Esophagus (tissue), 2 donors: ENCODE data around the gene TIMM17A. TPM values are rescaled to one million over a fixed set of nuclear protein-coding genes. Genes with fewer than 3 reads are reported as not detected.
A peak's percentile ranks its signal among the peaks of the same experiment; 100 is the strongest.
"Not testable (repeated sequence)": the region's sequence is repeated elsewhere in the genome, so short reads cannot be mapped to it uniquely, and the experiment has no call there.

Experiments
- H3K27ac ChIP-seq, 2 donors: one replicate each; pipeline ENCODE4 v1.5.1; 2013; ENCODE audit warnings: low read depth in 2 of 2, mild to moderate bottlenecking in 2 of 2, inconsistent platforms in 1 of 2, low read length in 1 of 2, moderate library complexity in 1 of 2
- H3K27me3 ChIP-seq, 2 donors: one replicate each; pipeline ENCODE4 v1.6.1; 2013; ENCODE audit warnings: low read length in 2 of 2, control low read depth in 1 of 2, mild to moderate bottlenecking in 1 of 2; ENCODE audit not compliant: insufficient read depth in 2 of 2, control insufficient read depth in 1 of 2
- H3K36me3 ChIP-seq, 2 donors: one replicate each; pipeline ENCODE4 v1.6.1; 2013; ENCODE audit warnings: low read length in 1 of 2; ENCODE audit not compliant: control insufficient read depth in 2 of 2, insufficient read depth in 2 of 2
- H3K4me1 ChIP-seq, 2 donors: one replicate each; pipeline ENCODE4 v1.6.1; 2013; ENCODE audit warnings: low read length in 1 of 2; ENCODE audit not compliant: control insufficient read depth in 2 of 2, insufficient read depth in 2 of 2
- H3K4me3 ChIP-seq, 2 donors: one replicate each; pipeline ENCODE4 v1.5.1; 2013; ENCODE audit warnings: low read length in 2 of 2, mild to moderate bottlenecking in 2 of 2, low read depth in 1 of 2, moderate library complexity in 1 of 2
- H3K9me3 ChIP-seq, 2 donors: one replicate each; pipeline ENCODE4 v1.6.1; 2013; ENCODE audit warnings: mild to moderate bottlenecking in 2 of 2, low read depth in 1 of 2, low read length in 1 of 2, moderate library complexity in 1 of 2; ENCODE audit not compliant: control insufficient read depth in 2 of 2, insufficient read depth in 1 of 2
- WGBS, 2 donors: extraction: QIAGEN DNeasy Blood & Tissue Kit; methylation state at CpG; one replicate each; pipeline ENCODE4 v1.1.7; 2013; 5-methylcytosine and 5-hydroxymethylcytosine counted together
- polyA plus RNA-seq, 2 donors: library from polyadenylated mRNA; stranded (reverse); fragments of 200-250 nt; gene quantifications; one replicate each; pipeline ENCODE4 v1.2.3, GENCODE V29; 2013
- donor health status: healthy with polysubstance abuse.
- donor health status: Bipolar disorder and iron deficiency.

TIMM17A gene
- polyA plus RNA-seq, 2 donors: 21.7 to 37.4 TPM

DNA sequence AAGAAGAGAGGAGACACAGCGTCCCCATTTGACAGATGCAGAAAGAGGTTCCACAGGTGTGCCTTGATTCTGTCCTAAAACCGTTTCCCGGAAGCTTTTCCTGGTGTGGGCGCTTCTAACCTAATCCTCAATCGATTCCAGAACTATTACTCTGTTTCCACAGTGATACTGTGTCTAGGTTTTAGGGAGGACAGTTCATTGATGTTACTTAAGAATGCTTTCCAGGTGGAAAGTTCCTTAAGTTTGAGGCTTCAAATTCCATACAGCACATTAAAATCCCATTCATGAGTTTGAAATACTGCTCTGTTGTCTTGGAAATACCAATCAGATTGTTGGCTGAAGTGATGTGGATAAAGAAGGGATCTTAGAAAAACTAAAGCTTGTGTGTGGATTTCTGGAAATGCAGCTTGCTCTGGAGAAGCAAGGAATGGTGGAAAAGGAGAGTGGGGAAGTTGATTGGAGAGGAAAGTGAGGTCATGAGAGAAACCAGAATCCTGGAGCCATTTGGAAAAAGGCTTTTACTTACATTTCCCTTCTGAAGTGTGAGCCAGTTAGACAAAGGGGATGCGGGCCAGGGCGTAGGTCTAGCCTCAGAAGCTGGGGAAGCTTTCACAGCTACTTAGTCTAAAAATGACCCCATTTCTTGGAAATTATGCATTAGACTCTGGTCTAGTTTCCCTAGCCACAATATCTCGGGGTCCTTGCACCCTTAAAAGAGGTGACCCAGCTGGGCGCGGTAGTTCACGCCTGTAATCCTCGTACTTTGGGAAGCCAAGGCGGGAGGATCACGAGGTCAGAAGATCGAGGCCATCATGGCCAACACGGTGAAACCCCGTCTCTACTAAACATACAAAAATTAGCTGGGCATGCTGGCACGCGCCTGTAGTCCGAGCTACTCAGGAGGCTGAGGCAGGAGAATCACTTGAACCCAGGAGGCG lies 61.8 kb downstream of the TIMM17A start:
- peaks cover 4 to 16% of the 10 kb centered on the region in 2 donors for H3K4me1 ChIP-seq
- WGBS, 2 donors: 69 to 79% methylated on average over 21 of the region's 21 CpGs
- H3K36me3 ChIP-seq: peaks cover 8 to 31% of the 10 kb centered on the region in 2 donors
- no peaks in the 10 kb centered on the region for H3K27me3 ChIP-seq
- H3K4me3 ChIP-seq: no peak overlapping the region
- H3K27ac ChIP-seq: peak overlapping the region; percentile 72 to 96
- H3K9me3 ChIP-seq: no peaks in the 10 kb centered on the region

DNA sequence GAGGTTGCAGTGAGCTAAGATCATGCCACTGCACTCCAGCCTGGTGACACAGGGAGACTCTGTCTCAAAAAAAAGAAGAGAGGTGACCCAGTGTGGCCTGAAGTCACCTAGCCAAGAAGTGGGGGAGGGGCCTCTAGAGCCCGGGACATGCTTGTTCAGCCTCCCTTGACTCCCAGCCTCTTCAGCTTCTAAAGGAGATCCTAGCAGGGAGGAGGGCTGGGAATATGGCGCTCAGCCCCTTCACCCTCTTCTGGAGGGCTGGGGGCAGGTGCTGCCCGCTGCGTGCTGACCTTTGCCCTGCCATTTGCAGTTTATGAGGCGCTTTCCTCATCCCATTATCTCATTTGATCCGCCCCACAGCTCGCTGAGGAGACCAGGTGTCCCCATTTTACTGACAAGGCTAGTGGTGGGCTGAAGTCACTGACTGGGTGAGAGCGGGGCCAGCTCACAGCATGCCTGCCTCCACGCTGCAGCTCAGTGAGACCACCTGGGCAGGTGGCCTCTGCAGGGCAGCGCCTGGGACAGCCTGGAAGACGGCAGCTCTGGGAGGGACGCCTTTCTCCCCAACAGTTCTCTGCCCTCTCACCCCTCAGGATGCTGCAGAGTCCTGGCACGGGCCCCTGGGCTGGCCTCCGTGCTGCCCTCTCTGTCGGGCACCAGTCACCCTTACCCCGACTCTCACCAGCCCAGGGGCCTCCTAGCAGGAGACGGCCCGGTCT lies 62.6 kb downstream of the TIMM17A start:
- Histone ChIP-seq H3K4me1 (peaks cover 4 to 16% of the 10 kb centered on the region in 2 donors), H3K36me3 (peaks cover 8 to 23% of the 10 kb centered on the region in 2 donors), H3K27me3 (no peaks in the 10 kb centered on the region), H3K9me3 (no peaks in the 10 kb centered on the region), H3K4me3 (peak overlapping the region in 1 of 2 donors; percentile 8), H3K27ac (peak overlapping the region; percentile 93 to 96)
- 57 to 62% methylated on average over 18 of the region's 18 CpGs for WGBS, 2 donors

DNA sequence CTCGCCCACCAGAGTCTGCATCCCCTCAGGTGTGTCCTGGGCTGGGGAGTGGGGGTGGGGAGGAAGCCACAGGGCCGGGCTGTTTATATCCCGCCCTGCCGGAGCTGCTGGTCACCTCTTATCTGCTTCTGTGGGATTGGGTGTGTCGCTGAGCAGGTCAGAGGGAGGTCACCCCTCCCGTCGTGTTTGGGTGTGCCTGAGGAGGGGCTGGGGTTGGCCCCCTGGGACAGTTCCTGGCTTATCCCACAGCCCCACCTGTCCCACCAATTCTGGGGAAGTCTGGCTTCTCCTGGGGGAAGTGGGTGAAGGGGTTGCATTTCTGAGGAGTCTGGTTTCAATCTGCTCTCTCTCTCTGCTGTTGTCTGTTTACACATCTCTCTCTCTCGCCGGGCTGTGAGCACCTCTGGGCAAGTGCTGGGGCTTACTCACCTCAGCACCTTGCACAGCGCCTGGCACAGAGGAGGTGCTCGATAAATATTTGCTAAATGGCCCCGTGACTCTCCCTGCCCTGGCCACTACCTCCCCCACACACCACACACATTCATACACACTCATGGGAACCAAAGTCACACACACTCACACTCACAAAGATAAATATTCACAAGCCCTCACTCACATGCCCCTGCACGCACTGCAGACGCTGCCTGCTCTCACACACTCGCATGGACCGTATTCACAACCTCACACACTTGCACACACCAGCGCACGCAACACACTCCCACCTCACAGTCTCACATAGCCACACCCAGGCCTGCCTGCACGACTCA lies 63.3 kb downstream of the TIMM17A start:
- Histone ChIP-seq H3K4me1 (peaks cover 4 to 16% of the 10 kb centered on the region in 2 donors), H3K36me3 (peaks cover 8 to 16% of the 10 kb centered on the region in 2 donors), H3K27ac (peak overlapping the region; percentile 93 to 96), H3K4me3 (peak overlapping the region in 1 of 2 donors; percentile 8), H3K9me3 (no peaks in the 10 kb centered on the region), H3K27me3 (no peaks in the 10 kb centered on the region)
- 35 to 37% methylated on average over 19 of the region's 19 CpGs for WGBS, 2 donors

DNA sequence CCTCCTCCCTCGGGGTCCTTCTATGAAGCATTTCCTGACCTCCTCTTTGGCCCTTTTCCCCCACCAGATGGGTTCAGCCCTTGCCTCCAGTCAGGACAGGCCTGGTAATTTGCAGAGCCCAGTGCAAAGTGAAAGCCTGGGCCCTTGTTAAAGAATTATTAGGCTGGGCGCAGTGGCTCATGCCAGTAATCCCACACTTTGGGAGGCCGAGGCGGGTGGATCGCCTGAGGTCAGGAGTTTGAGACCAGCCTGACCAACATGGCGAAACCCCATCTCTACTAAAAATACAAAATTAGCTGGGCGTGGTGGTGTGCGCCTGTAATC lies 63.9 kb downstream of the TIMM17A start:
- not testable (repeated sequence) for H3K9me3 ChIP-seq, H3K4me3 ChIP-seq, H3K27me3 ChIP-seq
- H3K4me1 ChIP-seq: peaks cover 4 to 16% of the 10 kb centered on the region in 2 donors
- peak overlapping the region; percentile 93 to 96 for H3K27ac ChIP-seq
- peaks cover 8 to 10% of the 10 kb centered on the region in 2 donors for H3K36me3 ChIP-seq
- WGBS, 2 donors: 53 to 55% methylated on average over 8 of the region's 8 CpGs

Other genes with a start within 250 kb of the TIMM17A start
- gene IPO9, start 126.3 kb upstream of the TIMM17A start, polyA plus RNA-seq: 10 to 100 TPM; 11.2 to 11.5 TPM
- gene SHISA4, start 66.6 kb upstream of the TIMM17A start, polyA plus RNA-seq: 1 to 10 TPM; 2.3 to 3.7 TPM
- 10 to 100 TPM; 30.2 to 60.4 TPM for gene LMOD1, start 9.0 kb upstream of the TIMM17A start, polyA plus RNA-seq
- gene RNPEP, start 27.1 kb downstream of the TIMM17A start, polyA plus RNA-seq: 10 to 100 TPM; 45.3 to 52.3 TPM
- 100 to 1,000 TPM; 440 to 749 TPM for gene ELF3, start 55.1 kb downstream of the TIMM17A start, polyA plus RNA-seq
- gene GPR37L1, start 167.4 kb downstream of the TIMM17A start, polyA plus RNA-seq: under 1 TPM; 0.05 to 0.10 TPM
- gene ARL8A, start 189.2 kb downstream of the TIMM17A start, polyA plus RNA-seq: 10 to 100 TPM; 18.3 to 18.6 TPM
- 1 to 10 TPM; 1.6 to 1.9 TPM for gene PTPN7, start 205.1 kb downstream of the TIMM17A start, polyA plus RNA-seq
- gene LGR6, start 238.3 kb downstream of the TIMM17A start, polyA plus RNA-seq: 1 to 10 TPM; 4.2 to 6.3 TPM